Endothelial cell of umbilical vein (primary cell): Measurements from ENCODE around the gene DLGAP4. TPM values are rescaled to one million over a fixed set of nuclear protein-coding genes. Genes with fewer than 3 reads are reported as not detected.

ENCODE experiments used
- BruUV-seq: library from RNA; stranded (reverse); fragments of 400-500 nt; replicated peaks from 2 replicates; lab custom pipeline; 2021; lab: Mats Ljungman, UMichigan
- CTCF ChIA-PET: fragments of 300-600, 350-600 bp; sonication (Branson Sonifier 250); formaldehyde crosslinking; loops from one replicate; lab custom pipeline; 2021; ENCODE audit warnings: antibody characterized with exemption, inconsistent platforms; lab: Charles Lee
- POLR2A ChIA-PET: fragments of 300-600, 350-600 bp; sonication (Branson Sonifier 250); formaldehyde crosslinking; loops from one replicate; lab custom pipeline; 2021; ENCODE audit warnings: antibody characterized with exemption, inconsistent platforms; lab: Charles Lee
- DNase-seq: peaks from one replicate; pipeline ENCODE4 v3.0.0-alpha.2; 2011; ENCODE audit warnings: low read depth, low spot score
- FAIRE-seq: peaks from 2 replicates; lab custom pipeline; 2011; peaks lifted over from hg19 to GRCh38; lab: Jason Lieb, UNC
- H2AFZ ChIP-seq: 2 replicates; pipeline ENCODE4 v1.6.0; 2012; ENCODE audit warnings: low read depth, low read length, control low read depth, inconsistent platforms
- H3K27ac ChIP-seq: 2 replicates; pipeline ENCODE4 v1.5.1; 2011; ENCODE audit warnings: low read depth, mild to moderate bottlenecking, control low read depth, low read length, moderate library complexity; ENCODE audit not compliant: insufficient read depth
- H3K27me3 ChIP-seq, 2 experiments: 2 replicates each; pipeline versions ENCODE4 v1.6.0 to v1.6.1; 2011; ENCODE audit warnings: low read length in 2 of 2, mixed read lengths in 1 of 2; ENCODE audit not compliant: control insufficient read depth in 2 of 2, insufficient read depth in 2 of 2
- H3K36me3 ChIP-seq, 2 experiments: 2 replicates in 1 of 2; 3 replicates in 1 of 2; pipeline ENCODE4 v1.5.1; 2011; ENCODE audit warnings: low read length in 2 of 2, mild to moderate bottlenecking in 1 of 2, moderate library complexity in 1 of 2; ENCODE audit not compliant: control insufficient read depth in 2 of 2, insufficient read depth in 2 of 2; ENCODE audit errors: extremely low read depth in 1 of 2
- H3K4me1 ChIP-seq: 3 replicates; pipeline ENCODE4 v1.5.1; 2011; ENCODE audit warnings: mild to moderate bottlenecking, low read length; ENCODE audit not compliant: control insufficient read depth, insufficient read depth; ENCODE audit errors: extremely low read depth
- H3K4me2 ChIP-seq: 2 replicates; pipeline ENCODE4 v1.6.1; 2011; ENCODE audit warnings: low read length, control low read depth, mixed read lengths; ENCODE audit not compliant: insufficient read depth
- H3K4me3 ChIP-seq, 3 experiments: fragments of 200-600 bp in 1 of 3; sonication (generic), shearing (Covaris generic) in 1 of 3; replicated peaks in 1 of 3; 2 replicates each; pipeline ENCODE4 v1.5.1; 2011 to 2016; ENCODE audit warnings: control low read depth in 3 of 3, low read length in 3 of 3, mild to moderate bottlenecking in 2 of 3, inconsistent platforms in 1 of 3, low read depth in 1 of 3, moderate library complexity in 1 of 3; ENCODE audit not compliant: insufficient read depth in 1 of 3
- H3K79me2 ChIP-seq: 2 replicates; pipeline ENCODE4 v1.6.0; 2012; ENCODE audit warnings: low read length, inconsistent platforms; ENCODE audit not compliant: control insufficient read depth, insufficient read depth
- H3K9ac ChIP-seq: replicated peaks from 2 replicates; pipeline ENCODE3; 2011; ENCODE audit warnings: low read length, control low read depth; ENCODE audit not compliant: insufficient read depth; ENCODE audit errors: extremely low read depth
- H3K9me1 ChIP-seq: replicated peaks from 3 replicates; pipeline ENCODE4 v1.6.0; 2011; ENCODE audit warnings: mild to moderate bottlenecking, low read length; ENCODE audit not compliant: control insufficient read depth, insufficient read depth; ENCODE audit errors: extremely low read depth
- H3K9me3 ChIP-seq: replicated peaks from 2 replicates; pipeline ENCODE4 v1.5.1; 2012; ENCODE audit warnings: low read length, inconsistent platforms; ENCODE audit not compliant: control insufficient read depth, insufficient read depth
- H4K20me1 ChIP-seq: replicated peaks from 2 replicates; pipeline ENCODE3; 2011; ENCODE audit warnings: mild to moderate bottlenecking, low read length; ENCODE audit not compliant: control insufficient read depth, insufficient read depth; ENCODE audit errors: extremely low read depth
- CTCF ChIP-seq, 2 donors: IDR thresholded peaks; 1 replicate in 1 of 2; 2 replicates in 1 of 2; pipeline ENCODE4 v1.5.1; 2011; ENCODE audit warnings: low read length in 2 of 2, mild to moderate bottlenecking in 2 of 2, moderate library complexity in 2 of 2, control low read depth in 1 of 2, inconsistent platforms in 1 of 2, low read depth in 1 of 2; ENCODE audit not compliant: insufficient read depth in 1 of 2; ENCODE audit errors: extremely low read depth in 1 of 2
- EZH2 ChIP-seq: IDR thresholded peaks from 2 replicates; pipeline ENCODE4 v1.6.1; 2012; ENCODE audit warnings: borderline replicate concordance, low read depth, mild to moderate bottlenecking, moderate library complexity, low read length, inconsistent platforms; ENCODE audit not compliant: severe bottlenecking
- FOS ChIP-seq: IDR thresholded peaks from 2 replicates; pipeline ENCODE4 v1.6.1; 2011; ENCODE audit warnings: mild to moderate bottlenecking, low read length, moderate library complexity, borderline replicate concordance; ENCODE audit not compliant: insufficient read depth
- GATA2 ChIP-seq: IDR thresholded peaks from 2 replicates; pipeline ENCODE4 v1.7.0; 2011; ENCODE audit warnings: low read depth, mild to moderate bottlenecking, moderate library complexity, mixed read lengths, low read length; ENCODE audit not compliant: insufficient read length, insufficient read depth
- JUN ChIP-seq: IDR thresholded peaks from 2 replicates; pipeline ENCODE4 v1.6.1; 2011; ENCODE audit warnings: borderline replicate concordance, low read depth; ENCODE audit not compliant: insufficient read length, insufficient read depth
- MAX ChIP-seq: IDR thresholded peaks from 2 replicates; pipeline ENCODE4 v1.6.1; 2011; ENCODE audit not compliant: insufficient read depth, insufficient read length
- MYC ChIP-seq: IDR thresholded peaks from one replicate; pipeline ENCODE4 v1.6.1; 2011; ENCODE audit warnings: mild to moderate bottlenecking, low read depth, low read length
- POLR2A ChIP-seq: IDR thresholded peaks from 2 replicates; pipeline ENCODE4 v1.6.1; 2012; ENCODE audit warnings: low read depth, mild to moderate bottlenecking, control low read depth, low read length
- POLR2AphosphoS5 ChIP-seq: IDR thresholded peaks from 2 replicates; pipeline ENCODE4 v1.6.1; 2012; ENCODE audit warnings: low read depth, mild to moderate bottlenecking, control low read depth, low read length, moderate library complexity; ENCODE audit not compliant: insufficient read depth
- dilution Hi-C: fragments of 300-500 bp; cut with MboI; formaldehyde crosslinking; loops from one replicate; pipeline ENCODE4 v1.15.0; 2019; ENCODE audit warnings: low sequenced_read_pairs; ENCODE audit not compliant: extremely low pct_ligation_motif_present
- intact Hi-C: fragments of 100-400 bp; cut with micrococcal nuclease; formaldehyde crosslinking; loops from one replicate; pipeline ENCODE4 v1.10.0; 2022
- polyA plus RNA-seq, 4 experiments: library from polyadenylated mRNA; depleted of rRNA in 3 of 4; stranded (reverse) in 3 of 4; unstranded in 1 of 4; fragments of >200 nt; gene quantifications; 2 replicates each; pipeline versions ENCODE4 v1.2.1 to v1.2.3, GENCODE V29; 2011 to 2012; ENCODE audit warnings: missing spikeins in 1 of 4
- total RNA-seq: library from RNA; stranded (reverse); gene quantifications from 2 replicates; pipeline ENCODE4 v1.2.3, GENCODE V29; 2021

Gene DLGAP4
- total and polyA plus RNA-seq, 2 donors (not counting 3 experiments of a cell fraction or from before 2014, with no cell fraction given) = 57.5 to 125 TPM

GRCh38 chr20:36372666-36373065 lies 66.5 kb downstream of the DLGAP4 start:
- intact Hi-C loops = loop anchor here (10.0 kb wide), 1 partner anchor 1718 kb away; no protein-coding TSS in a partner anchor
- DNase-seq (no peak), FAIRE-seq (no peak)
- Histone ChIP-seq H3K27ac (no peak overlapping the region), H3K9me1 (no peaks in the 10 kb centered on the region), H3K4me2 (no peak overlapping the region), H3K9ac (no peak overlapping the region), H3K36me3 (no peaks in the 10 kb centered on the region), H3K79me2 (no peaks in the 10 kb centered on the region), H3K27me3 (peaks cover 3 to 4% of the 10 kb centered on the region in 2 experiments), H3K4me1 (no peaks in the 10 kb centered on the region), H4K20me1 (no peaks in the 10 kb centered on the region), H3K9me3 (no peaks in the 10 kb centered on the region), H2AFZ (no peak overlapping the region), H3K4me3 (no peak overlapping the region)
- dilution Hi-C loops = no loop called here
- TF ChIP-seq POLR2AphosphoS5 (no peak), CTCF (IDR thresholded peaks at IDR 0.05; ENCODE audit: extremely low read depth in 1 of 2, insufficient read depth in 1 of 2, low read depth in 1 of 2, low read length in 2 of 2) (no peak)
- BruUV-seq = no TSS peak
- ChIA-PET CTCF (interaction anchor here (0.9 kb wide), 1 partner anchor 27 kb away, joined by 3 read pairs; no protein-coding TSS in a partner anchor), POLR2A (no interaction called here)

GRCh38 chr20:36373089-36373488 lies 67.0 kb downstream of the DLGAP4 start:
- Histone ChIP-seq H3K9me1 (no peaks in the 10 kb centered on the region), H3K4me1 (no peaks in the 10 kb centered on the region), H3K4me2 (no peak overlapping the region), H3K27ac (no peak overlapping the region), H3K4me3 (no peak overlapping the region), H2AFZ (no peak overlapping the region), H3K9me3 (no peaks in the 10 kb centered on the region), H3K36me3 (no peaks in the 10 kb centered on the region), H4K20me1 (no peaks in the 10 kb centered on the region), H3K9ac (no peak overlapping the region), H3K27me3 (peaks cover 2 to 3% of the 10 kb centered on the region in 2 experiments), H3K79me2 (no peaks in the 10 kb centered on the region)
- FAIRE-seq = no peak
- DNase-seq = no peak
- ChIA-PET CTCF (interaction anchor here (0.9 kb wide), 1 partner anchor 27 kb away, joined by 3 read pairs; no protein-coding TSS in a partner anchor), POLR2A (no interaction called here)
- no TSS peak for BruUV-seq
- intact Hi-C loops (loop anchor here (10.0 kb wide), 1 partner anchor 1718 kb away; no protein-coding TSS in a partner anchor), dilution Hi-C loops (no loop called here)
- TF ChIP-seq EZH2 (no peak), POLR2AphosphoS5 (no peak), GATA2 (no peak), JUN (no peak), CTCF (IDR thresholded peaks at IDR 0.05; ENCODE audit: extremely low read depth in 1 of 2, insufficient read depth in 1 of 2, low read depth in 1 of 2, low read length in 2 of 2) (no peak), MAX (no peak), FOS (no peak), MYC (no peak), POLR2A (no peak)
